HCT116 (cell line): ENCODE data around the gene MAN2B1. TPM values are rescaled to one million over a fixed set of nuclear protein-coding genes. Genes with fewer than 3 reads are reported as not detected.
A peak's percentile ranks its signal among the peaks of the same experiment; 100 is the strongest.
"Not testable (repeated sequence)": the region's sequence is repeated elsewhere in the genome, so short reads cannot be mapped to it uniquely, and the experiment has no call there.

Experiments
- ATAC-seq: fragments of 200-7000 bp; cut with Tn5 transposase; 2 replicates; pipeline ENCODE4 v1.9.1; 2020; ENCODE audit warnings: mild to moderate bottlenecking, moderate library complexity
- BruUV-seq: library from RNA; stranded (reverse); fragments of 400-500 nt; replicated peaks from 2 replicates; lab custom pipeline; 2021; lab: Mats Ljungman, UMichigan
- CTCF ChIA-PET: fragments of 300-600 bp; sonication (Branson Sonifier 250); formaldehyde crosslinking; loops from one replicate; lab custom pipeline; 2021; ENCODE audit warnings: antibody characterized with exemption; lab: Charles Lee
- POLR2A ChIA-PET: fragments of 300-600, 350-600 bp; sonication (Branson Sonifier 250); formaldehyde crosslinking; loops from one replicate; lab custom pipeline; 2021; ENCODE audit warnings: antibody characterized with exemption; lab: Charles Lee
- RAD21 ChIA-PET, 2 experiments: fragments of 300-600 bp; sonication (Branson Sonifier 250); formaldehyde crosslinking; loops; one replicate each; lab custom pipeline; 2023; ENCODE audit warnings: low total read pairs in 2 of 2; ENCODE audit not compliant: uncharacterized antibody in 2 of 2, unreplicated experiment in 2 of 2, low non-redundant PET in 1 of 2; lab: Charles Lee
- DNase-seq: peaks from one replicate; pipeline ENCODE4 v3.0.0-alpha.2; 2010; ENCODE audit warnings: low read depth, low spot score
- H2AFZ ChIP-seq: fragments of 200-600 bp; shearing (Covaris generic), sonication (generic); 2 replicates; pipeline ENCODE4 v1.6.1; 2017; ENCODE audit warnings: low read depth, mixed run types, mixed read lengths, antibody characterized with exemption, low read length; ENCODE audit not compliant: poor library complexity, severe bottlenecking
- H3K27ac ChIP-seq: 2 replicates; pipeline ENCODE4 v1.5.1; 2012; ENCODE audit warnings: low read depth, low read length
- H3K27me3 ChIP-seq: fragments of 200-600 bp; sonication (generic); 2 replicates; pipeline ENCODE4 v1.6.1; 2016; ENCODE audit warnings: mixed run types, low read length, mixed read lengths; ENCODE audit not compliant: insufficient read depth
- H3K36me3 ChIP-seq, 2 experiments: fragments of 200-500 bp in 1 of 2; fragments of 200-600 bp in 1 of 2; sonication (Bioruptor generic) in 1 of 2; sonication (generic) in 1 of 2; 2 replicates each; pipeline versions ENCODE4 v1.5.1 to v1.6.1; 2014 to 2016; ENCODE audit warnings: low read length in 2 of 2, inconsistent platforms in 1 of 2, mixed read lengths in 1 of 2, mixed run types in 1 of 2; ENCODE audit not compliant: insufficient read depth in 2 of 2, control insufficient read depth in 1 of 2
- H3K4me1 ChIP-seq, 2 experiments: fragments of 200-600 bp in 1 of 2; sonication (generic) in 1 of 2; 2 replicates each; pipeline versions ENCODE4 v1.5.1 to v1.6.1; 2012 to 2017; ENCODE audit warnings: low read length in 2 of 2, inconsistent platforms in 1 of 2, mild to moderate bottlenecking in 1 of 2, mixed read lengths in 1 of 2, mixed run types in 1 of 2, moderate library complexity in 1 of 2; ENCODE audit not compliant: insufficient read depth in 2 of 2, control insufficient read depth in 1 of 2
- H3K4me2 ChIP-seq: fragments of 200-600 bp; sonication (generic); 2 replicates; pipeline ENCODE4 v1.6.1; 2017; ENCODE audit warnings: mixed run types, low read length, mixed read lengths
- H3K4me3 ChIP-seq, 2 experiments: fragments of 200-600 bp in 1 of 2; sonication (generic) in 1 of 2; replicated peaks in 1 of 2; 2 replicates each; pipeline ENCODE4 v1.5.1; 2011 to 2016; ENCODE audit warnings: low read length in 2 of 2, control low read depth in 1 of 2, low read depth in 1 of 2, mild to moderate bottlenecking in 1 of 2, mixed read lengths in 1 of 2, mixed run types in 1 of 2
- H3K79me2 ChIP-seq: fragments of 200-600 bp; sonication (generic); 2 replicates; pipeline ENCODE4 v1.6.1; 2017; ENCODE audit warnings: mild to moderate bottlenecking, mixed run types, low read length, moderate library complexity, mixed read lengths; ENCODE audit not compliant: insufficient read depth
- H3K9ac ChIP-seq: fragments of 200-600 bp; sonication (generic); 2 replicates; pipeline ENCODE4 v1.6.1; 2016; ENCODE audit warnings: low read length, mixed read lengths
- H3K9me2 ChIP-seq: fragments of 200-600 bp; sonication (generic), shearing (Covaris generic); 2 replicates; pipeline ENCODE4 v1.6.1; 2017; ENCODE audit warnings: mixed run types, mild to moderate bottlenecking, moderate library complexity; ENCODE audit not compliant: insufficient read depth
- H3K9me3 ChIP-seq, 2 experiments: fragments of 200-500 bp in 1 of 2; fragments of 200-600 bp in 1 of 2; sonication (Bioruptor generic) in 1 of 2; sonication (generic) in 1 of 2; 2 replicates each; pipeline ENCODE4 v1.6.1; 2014 to 2017; ENCODE audit warnings: low read length in 2 of 2, mixed read lengths in 2 of 2, inconsistent platforms in 1 of 2, low read depth in 1 of 2, mild to moderate bottlenecking in 1 of 2, mixed run types in 1 of 2, moderate library complexity in 1 of 2; ENCODE audit not compliant: control insufficient read depth in 1 of 2, insufficient read depth in 1 of 2
- H4K20me1 ChIP-seq: fragments of 200-600 bp; sonication (generic), shearing (Covaris generic); 2 replicates; pipeline ENCODE4 v1.6.1; 2017; ENCODE audit warnings: mixed run types, mild to moderate bottlenecking, moderate library complexity; ENCODE audit not compliant: insufficient read depth
- ATF3 ChIP-seq: IDR thresholded peaks from 2 replicates; pipeline ENCODE4 v1.6.1; 2012
- EGR1 ChIP-seq: IDR thresholded peaks from 2 replicates; pipeline ENCODE4 v1.6.1; 2012; ENCODE audit warnings: low read depth
- RAD21 ChIP-seq: IDR thresholded peaks from 2 replicates; pipeline ENCODE4 v1.6.1; 2012; ENCODE audit warnings: low read depth, mild to moderate bottlenecking
- REST ChIP-seq: IDR thresholded peaks from 2 replicates; pipeline ENCODE4 v1.6.1; 2012; ENCODE audit warnings: low read depth
- ZBTB33 ChIP-seq: IDR thresholded peaks from 2 replicates; pipeline ENCODE4 v1.6.1; 2011; ENCODE audit warnings: mild to moderate bottlenecking, low read length, moderate library complexity; ENCODE audit not compliant: insufficient replicate concordance; ENCODE audit errors: extremely low read depth
- intact Hi-C: fragments of 100-400 bp; cut with micrococcal nuclease; formaldehyde crosslinking; loops from 2 replicates; pipeline ENCODE4 v1.10.0; 2022
- total RNA-seq: library from RNA; stranded (reverse); gene quantifications from one replicate; pipeline ENCODE4 v1.2.1, GENCODE V29; 2021; ENCODE audit not compliant: unreplicated experiment

Gene MAN2B1
- total RNA-seq, 1 experiment from 2014 or later = 48.3 TPM

DNA sequence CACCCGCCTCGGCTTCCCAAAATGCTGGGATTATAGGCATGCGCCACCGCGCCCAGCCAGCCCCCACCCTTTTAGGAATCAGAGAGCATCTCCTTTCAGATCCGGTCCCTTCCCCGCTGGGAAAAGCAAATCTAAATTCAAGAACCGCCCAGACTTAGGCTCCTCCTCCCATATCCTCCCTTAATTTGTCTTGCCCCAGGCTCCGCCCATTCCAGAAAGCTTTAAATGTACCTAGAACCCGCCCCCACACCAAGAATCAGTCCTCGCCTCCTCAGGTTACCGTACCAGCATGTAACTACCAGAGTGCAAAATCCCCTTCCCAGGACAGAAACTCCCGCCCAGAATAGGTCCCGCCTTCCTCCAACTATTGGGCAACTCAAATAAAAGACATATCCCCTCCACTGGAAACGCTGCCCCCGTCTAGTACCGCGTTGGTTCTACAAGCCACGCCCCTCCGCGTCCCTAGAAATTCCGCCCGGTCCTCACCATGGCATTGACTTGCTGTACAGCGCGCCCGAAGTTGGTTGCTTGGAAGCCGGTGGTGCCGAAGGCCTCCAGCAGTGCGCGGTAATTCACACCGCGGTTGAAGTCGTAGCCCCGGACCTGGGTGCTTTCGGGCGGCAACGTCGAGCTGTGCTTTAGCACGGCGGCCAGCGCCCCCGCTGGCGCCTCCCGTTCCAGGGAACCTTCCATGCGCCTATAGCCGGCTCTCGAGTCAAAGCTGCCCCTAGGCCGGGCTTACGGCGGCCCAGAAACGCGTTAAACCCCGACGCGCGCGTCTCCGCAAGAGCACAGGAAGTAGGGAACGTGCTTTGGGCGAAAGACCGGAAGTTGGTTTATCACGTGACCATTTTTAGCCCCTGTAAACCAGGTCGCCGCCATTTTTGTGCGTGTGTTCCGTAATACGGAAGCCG, 14.8 kb upstream of the MAN2B1 start, which contains the start of gene DHPS (continued):
- TF ChIP-seq ZBTB33 (peak; percentile 82), ATF3 (no peak)

GRCh38 chr19:12680034-12680433, 13.5 kb upstream of the MAN2B1 start:
- H4K20me1 ChIP-seq = no peaks in the 10 kb centered on the region
- no peak for DNase-seq
- H3K36me3 ChIP-seq = peaks cover 19 to 38% of the 10 kb centered on the region in 2 experiments; a peak in 3 of 4 replicates
- H3K9ac ChIP-seq = 0 out of 2 replicates have a peak overlapping the region, but pooled peaks have one; percentile 20
- ChIA-PET CTCF (interaction anchor here (1.9 kb wide), 1 partner anchor 8 kb away, joined by 5 read pairs; no protein-coding TSS in a partner anchor), RAD21 (no interaction called here), POLR2A (no interaction called here)
- intact Hi-C loops = no loop called here
- H2AFZ ChIP-seq = no peak overlapping the region
- H3K27me3 ChIP-seq = no peaks in the 10 kb centered on the region
- peaks cover 28% of the 10 kb centered on the region for H3K79me2 ChIP-seq
- TF ChIP-seq REST = no peak
- TF ChIP-seq RAD21 = no peak
- no peak for TF ChIP-seq EGR1
- TF ChIP-seq ZBTB33 = no peak
- BruUV-seq = no TSS peak
- no peaks in the 10 kb centered on the region for H3K9me3 ChIP-seq
- H3K27ac ChIP-seq = peak overlapping the region; percentile 24; the same call in 1 of the 2 replicates
- ATAC-seq = no peak
- H3K9me2 ChIP-seq = no peaks in the 10 kb centered on the region
- peak overlapping the region; percentile 56 for H3K4me2 ChIP-seq
- H3K4me3 ChIP-seq = peak overlapping the region; percentile 18 to 20
- H3K4me1 ChIP-seq = peaks cover 9 to 22% of the 10 kb centered on the region in 2 experiments; a peak in 3 of 4 replicates

GRCh38 chr19:12678039-12678438, 11.5 kb upstream of the MAN2B1 start:
- H3K27me3 ChIP-seq, intact Hi-C loops, H4K20me1 ChIP-seq, ATAC-seq, H3K9me3 ChIP-seq, H3K27ac ChIP-seq, H3K4me3 ChIP-seq, RAD21 ChIA-PET, DNase-seq, H3K9me2 ChIP-seq, H2AFZ ChIP-seq, H3K9ac ChIP-seq, H3K4me2 ChIP-seq, BruUV-seq: not testable (repeated sequence)
- Histone ChIP-seq H3K4me1 (peaks cover 9 to 22% of the 10 kb centered on the region in 2 experiments; a peak in 3 of 4 replicates), H3K79me2 (peaks cover 30% of the 10 kb centered on the region), H3K36me3 (peaks cover 24 to 47% of the 10 kb centered on the region in 2 experiments; a peak in 3 of 4 replicates)
- CTCF ChIA-PET = interaction anchor here (0.7 kb wide), 1 partner anchor 629 kb away, joined by 3 read pairs; no protein-coding TSS in a partner anchor
- POLR2A ChIA-PET = interaction anchor here (0.7 kb wide), 1 partner anchor 44 kb away, joined by 4 read pairs; no protein-coding TSS in a partner anchor
